Breast epithelium (tissue), 4 donors: Measurements from ENCODE around the gene IGFBPL1. TPM values are rescaled to one million over a fixed set of nuclear protein-coding genes. Genes with fewer than 3 reads are reported as not detected.
"Not testable (repeated sequence)": the region's sequence is repeated elsewhere in the genome, so short reads cannot be mapped to it uniquely, and the experiment has no call there.

Experiments used
- DNase-seq, 2 donors: peaks; one replicate each; pipeline ENCODE4 v3.0.0-alpha.2; 2019; ENCODE audit warnings: low spot score in 2 of 2
- H3K27ac ChIP-seq, 2 donors: fragments of 200-600 bp; sonication (generic) in 1 of 2; one replicate each; pipeline ENCODE4 v1.5.1; 2016 to 2019; ENCODE audit warnings: mild to moderate bottlenecking in 1 of 2
- H3K27me3 ChIP-seq, 2 donors: fragments of 200-600 bp; sonication (generic) in 1 of 2; one replicate each; pipeline versions ENCODE4 v1.5.1 to v1.6.0; 2017 to 2019; ENCODE audit warnings: control low read depth in 1 of 2, mild to moderate bottlenecking in 1 of 2
- H3K36me3 ChIP-seq: fragments of 200-600 bp; one replicate; pipeline ENCODE4 v1.5.1; 2019
- H3K4me1 ChIP-seq, 2 donors: fragments of 200-600 bp; sonication (generic); one replicate each; pipeline ENCODE4 v1.5.1; 2016 to 2019; ENCODE audit warnings: control low read depth in 1 of 2
- H3K4me3 ChIP-seq, 3 donors: fragments of 200-600 bp; sonication (generic); 1 replicate in 2 of 3; 2 replicates in 1 of 3; pipeline ENCODE4 v1.5.1; 2016 to 2019; ENCODE audit warnings: mild to moderate bottlenecking in 3 of 3, moderate library complexity in 2 of 3
- H3K9me3 ChIP-seq, 2 donors: fragments of 200-600 bp; sonication (generic) in 1 of 2; one replicate each; pipeline ENCODE4 v1.5.1; 2016 to 2019; ENCODE audit warnings: control low read depth in 1 of 2
- POLR2A ChIP-seq: fragments of 450-650 bp; IDR thresholded peaks from one replicate; pipeline ENCODE4 v1.6.1; 2016; ENCODE audit warnings: antibody characterized with exemption, mild to moderate bottlenecking, moderate library complexity
- POLR2AphosphoS5 ChIP-seq, 3 donors: sonication (generic); formaldehyde crosslinking; IDR thresholded peaks; one replicate each; pipeline ENCODE4 v1.6.1; 2017; ENCODE audit warnings: antibody characterized with exemption in 3 of 3
- intact Hi-C: fragments of 100-400 bp; cut with DNase I; formaldehyde crosslinking; loops from one replicate; pipeline ENCODE4 v1.15.1; 2023; ENCODE audit warnings: low total_unique reads
- total RNA-seq, 3 donors: library from RNA; depleted of rRNA; stranded (reverse); fragments of >200 nt; gene quantifications; one replicate each; pipeline ENCODE4 v1.1.0, GENCODE V29; 2016
- TF ChIP-seq, protein P1 (sequence below), 3 donors: fragments of 450-650 bp; IDR thresholded peaks; one replicate each; pipeline ENCODE4 v1.5.1; 2016 to 2017; ENCODE audit warnings: antibody characterized with exemption in 3 of 3, mild to moderate bottlenecking in 3 of 3, moderate library complexity in 3 of 3

The IGFBPL1 gene
- total RNA-seq, 3 donors from 2014 or later = not detected

- TF ChIP-seq, protein P1, sequence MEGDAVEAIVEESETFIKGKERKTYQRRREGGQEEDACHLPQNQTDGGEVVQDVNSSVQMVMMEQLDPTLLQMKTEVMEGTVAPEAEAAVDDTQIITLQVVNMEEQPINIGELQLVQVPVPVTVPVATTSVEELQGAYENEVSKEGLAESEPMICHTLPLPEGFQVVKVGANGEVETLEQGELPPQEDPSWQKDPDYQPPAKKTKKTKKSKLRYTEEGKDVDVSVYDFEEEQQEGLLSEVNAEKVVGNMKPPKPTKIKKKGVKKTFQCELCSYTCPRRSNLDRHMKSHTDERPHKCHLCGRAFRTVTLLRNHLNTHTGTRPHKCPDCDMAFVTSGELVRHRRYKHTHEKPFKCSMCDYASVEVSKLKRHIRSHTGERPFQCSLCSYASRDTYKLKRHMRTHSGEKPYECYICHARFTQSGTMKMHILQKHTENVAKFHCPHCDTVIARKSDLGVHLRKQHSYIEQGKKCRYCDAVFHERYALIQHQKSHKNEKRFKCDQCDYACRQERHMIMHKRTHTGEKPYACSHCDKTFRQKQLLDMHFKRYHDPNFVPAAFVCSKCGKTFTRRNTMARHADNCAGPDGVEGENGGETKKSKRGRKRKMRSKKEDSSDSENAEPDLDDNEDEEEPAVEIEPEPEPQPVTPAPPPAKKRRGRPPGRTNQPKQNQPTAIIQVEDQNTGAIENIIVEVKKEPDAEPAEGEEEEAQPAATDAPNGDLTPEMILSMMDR (IDR thresholded peaks at IDR 0.05) = no peak
- TF ChIP-seq POLR2AphosphoS5 (IDR thresholded peaks at IDR 0.05) = no peak
- no peak for TF ChIP-seq POLR2A
- Histone ChIP-seq H3K9me3 (no peaks in the 10 kb centered on the region), H3K4me3 (no peak overlapping the region), H3K27me3 (peaks cover 0 to 19% of the 10 kb centered on the region in 2 donors), H3K4me1 (no peaks in the 10 kb centered on the region), H3K27ac (no peak overlapping the region), H3K36me3 (no peaks in the 10 kb centered on the region)
- intact Hi-C loops = loop anchor here (10.0 kb wide), 1 partner anchor 664 kb away; no protein-coding TSS in a partner anchor
- no peak for DNase-seq
Measured at GRCh38 chr9:38408719-38409118, 15.5 kb downstream of the IGFBPL1 start.

- TF ChIP-seq, protein P1 (IDR thresholded peaks at IDR 0.05) = no peak
- TF ChIP-seq POLR2A (no peak), POLR2AphosphoS5 (IDR thresholded peaks at IDR 0.05) (no peak)
- no peaks in the 10 kb centered on the region for H3K9me3 ChIP-seq
- H3K27me3 ChIP-seq = peaks cover 0 to 14% of the 10 kb centered on the region in 2 donors
- no peak overlapping the region for H3K27ac ChIP-seq
- no peak for DNase-seq
- H3K36me3 ChIP-seq = no peaks in the 10 kb centered on the region
- no peak overlapping the region for H3K4me3 ChIP-seq
- intact Hi-C loops = loop anchor here (10.0 kb wide), 1 partner anchor 662 kb away; no protein-coding TSS in a partner anchor
- no peaks in the 10 kb centered on the region for H3K4me1 ChIP-seq
Measured at GRCh38 chr9:38406476-38407186, 17.6 kb downstream of the IGFBPL1 start.

GRCh38 chr9:38405785-38406184, 18.5 kb downstream of the IGFBPL1 start:
- intact Hi-C loops = loop anchor here (10.0 kb wide), 1 partner anchor 661 kb away; no protein-coding TSS in a partner anchor
- Histone ChIP-seq H3K4me3 (no peak overlapping the region), H3K27ac (no peak overlapping the region), H3K36me3 (no peaks in the 10 kb centered on the region), H3K9me3 (no peaks in the 10 kb centered on the region), H3K27me3 (peaks cover 0 to 14% of the 10 kb centered on the region in 2 donors), H3K4me1 (no peaks in the 10 kb centered on the region)
- DNase-seq = no peak
- TF ChIP-seq, protein P1 (IDR thresholded peaks at IDR 0.05) = no peak
- TF ChIP-seq POLR2A (no peak), POLR2AphosphoS5 (IDR thresholded peaks at IDR 0.05) (no peak)

DNA sequence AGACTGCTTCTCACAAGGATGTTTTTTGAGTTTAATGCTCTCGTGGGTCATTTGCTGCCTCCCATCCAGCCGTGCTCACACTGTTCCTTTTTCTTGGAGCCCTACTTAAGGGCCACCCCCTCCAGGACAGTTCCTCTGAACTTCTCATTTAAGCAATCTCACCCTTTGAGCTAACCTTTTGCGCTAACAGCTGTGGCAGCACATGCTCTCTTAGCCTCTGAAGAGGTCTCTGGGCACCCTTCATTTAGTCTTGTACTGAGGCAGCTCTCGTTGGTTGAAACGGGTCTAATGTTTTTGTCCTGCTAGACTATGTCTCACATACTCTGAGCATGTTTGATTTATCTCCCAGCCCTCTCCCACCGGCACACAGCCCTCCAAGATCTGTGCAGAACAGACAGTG, 19.9 kb downstream of the IGFBPL1 start:
- Histone ChIP-seq H3K36me3 (no peaks in the 10 kb centered on the region), H3K4me3 (no peak overlapping the region), H3K27ac (no peak overlapping the region), H3K27me3 (peaks cover 0 to 14% of the 10 kb centered on the region in 2 donors), H3K4me1 (no peaks in the 10 kb centered on the region), H3K9me3 (no peaks in the 10 kb centered on the region)
- no peak for DNase-seq
- TF ChIP-seq POLR2AphosphoS5 (IDR thresholded peaks at IDR 0.05) (no peak), POLR2A (no peak)
- TF ChIP-seq, protein P1 (IDR thresholded peaks at IDR 0.05) = no peak
- intact Hi-C loops = loop anchor here (10.0 kb wide), 1 partner anchor 660 kb away; no protein-coding TSS in a partner anchor

DNA sequence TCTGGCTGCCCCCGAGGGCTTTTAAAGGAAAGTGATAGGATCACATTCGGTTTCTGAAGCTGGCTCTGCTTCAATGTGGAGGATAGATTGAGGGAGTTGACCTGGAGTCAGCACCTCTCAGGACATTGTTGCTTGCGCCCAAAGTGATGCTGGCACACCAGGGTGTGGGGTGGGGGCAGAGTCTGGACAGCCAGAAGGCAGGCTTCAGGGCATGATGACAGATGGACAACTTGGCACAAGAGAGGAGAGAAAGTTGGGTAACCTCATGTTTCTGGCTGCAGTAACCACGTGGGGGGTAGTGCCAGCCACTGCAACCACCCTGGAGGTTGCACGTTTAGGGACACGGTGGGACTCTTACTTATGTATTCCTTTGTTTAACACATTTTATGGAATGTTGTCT, 22.3 kb downstream of the IGFBPL1 start:
- peaks cover 0 to 14% of the 10 kb centered on the region in 2 donors for H3K27me3 ChIP-seq
- no peaks in the 10 kb centered on the region for H3K9me3 ChIP-seq
- no peak overlapping the region for H3K27ac ChIP-seq
- intact Hi-C loops = loop anchor here (10.0 kb wide), 1 partner anchor 657 kb away; no protein-coding TSS in a partner anchor
- no peaks in the 10 kb centered on the region for H3K36me3 ChIP-seq
- no peaks in the 10 kb centered on the region for H3K4me1 ChIP-seq
- TF ChIP-seq, protein P1 (IDR thresholded peaks at IDR 0.05) = no peak
- TF ChIP-seq POLR2AphosphoS5 (IDR thresholded peaks at IDR 0.05) (no peak), POLR2A (no peak)
- no peak for DNase-seq
- no peak overlapping the region for H3K4me3 ChIP-seq

DNA sequence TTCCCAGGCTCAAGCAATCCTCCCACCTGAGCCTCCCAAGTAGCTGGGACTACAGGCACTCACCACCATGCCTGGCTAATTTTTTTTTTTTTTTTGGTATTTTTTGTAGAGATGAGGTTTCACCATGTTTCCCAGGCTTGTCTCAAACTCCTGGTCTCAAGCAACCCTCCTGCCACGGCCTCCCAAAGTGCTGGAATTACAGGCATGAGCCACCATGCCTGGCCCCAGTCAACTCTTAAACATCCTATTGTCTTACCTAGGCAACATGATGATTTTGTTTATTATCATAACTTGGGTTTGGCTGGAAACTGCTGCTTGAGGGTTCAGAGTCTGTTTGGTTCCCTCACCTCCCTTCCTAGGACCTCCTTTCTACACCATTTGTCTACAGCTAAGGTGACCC, 25.1 kb downstream of the IGFBPL1 start:
- H3K27me3 ChIP-seq, DNase-seq, H3K4me1 ChIP-seq, H3K4me3 ChIP-seq, H3K36me3 ChIP-seq, H3K9me3 ChIP-seq, H3K27ac ChIP-seq, intact Hi-C loops: not testable (repeated sequence)
